Keratinocyte (primary cell): ENCODE results near the gene ESRRB. TPM values are rescaled to one million over a fixed set of nuclear protein-coding genes. Genes with fewer than 3 reads are reported as not detected.

Experiments used
- DNase-seq: peaks from one replicate; pipeline ENCODE4 v3.0.0-alpha.2; 2011; ENCODE audit warnings: low read depth, missing footprints, low spot score
- FAIRE-seq: peaks from 2 replicates; lab custom pipeline; 2011; peaks lifted over from hg19 to GRCh38; lab: Jason Lieb, UNC
- H2AFZ ChIP-seq: 2 replicates; pipeline ENCODE4 v1.6.0; 2012; ENCODE audit warnings: low read length, control low read depth, inconsistent platforms; ENCODE audit not compliant: control insufficient read depth
- H3K27ac ChIP-seq: 2 replicates; pipeline ENCODE4 v1.5.1; 2011; ENCODE audit warnings: low read length; ENCODE audit not compliant: control insufficient read depth, insufficient read depth
- H3K27me3 ChIP-seq: 3 replicates; pipeline ENCODE4 v1.6.0; 2011; ENCODE audit warnings: low read length; ENCODE audit not compliant: control insufficient read depth, insufficient read depth; ENCODE audit errors: extremely low read depth
- H3K36me3 ChIP-seq, 2 experiments: 2 replicates in 1 of 2; 3 replicates in 1 of 2; pipeline ENCODE4 v1.5.1; 2011; ENCODE audit warnings: low read length in 2 of 2, mild to moderate bottlenecking in 1 of 2; ENCODE audit not compliant: control insufficient read depth in 2 of 2, insufficient read depth in 2 of 2; ENCODE audit errors: extremely low read depth in 1 of 2
- H3K4me1 ChIP-seq: 3 replicates; pipeline ENCODE4 v1.5.1; 2011; ENCODE audit warnings: low read length; ENCODE audit not compliant: control insufficient read depth, insufficient read depth; ENCODE audit errors: extremely low read depth
- H3K4me2 ChIP-seq: 3 replicates; pipeline ENCODE4 v1.6.0; 2011; ENCODE audit warnings: low read depth, low read length; ENCODE audit not compliant: control insufficient read depth, insufficient read depth; ENCODE audit errors: extremely low read depth
- H3K4me3 ChIP-seq, 3 experiments: fragments of 200-600 bp in 1 of 3; sonication (generic) in 1 of 3; 2 replicates in 2 of 3; 3 replicates in 1 of 3; pipeline ENCODE4 v1.5.1; 2011 to 2016; ENCODE audit warnings: low read length in 3 of 3, mild to moderate bottlenecking in 3 of 3, control low read depth in 2 of 3, inconsistent platforms in 1 of 3, low read depth in 1 of 3, mixed read lengths in 1 of 3, mixed run types in 1 of 3, moderate library complexity in 1 of 3; ENCODE audit not compliant: control insufficient read depth in 2 of 3, insufficient read depth in 2 of 3; ENCODE audit errors: extremely low read depth in 1 of 3
- H3K79me2 ChIP-seq: 2 replicates; pipeline ENCODE4 v1.6.0; 2012; ENCODE audit warnings: low read length; ENCODE audit not compliant: control insufficient read depth, insufficient read depth
- H3K9ac ChIP-seq: 3 replicates; pipeline ENCODE4 v1.6.0; 2011; ENCODE audit warnings: low read length; ENCODE audit not compliant: control insufficient read depth, insufficient read depth; ENCODE audit errors: extremely low read depth
- H3K9me1 ChIP-seq: 3 replicates; pipeline ENCODE4 v1.6.0; 2011; ENCODE audit warnings: low read length; ENCODE audit not compliant: control insufficient read depth, insufficient read depth; ENCODE audit errors: extremely low read depth
- H3K9me3 ChIP-seq: 2 replicates; pipeline ENCODE4 v1.5.1; 2012; ENCODE audit warnings: low read depth, low read length; ENCODE audit not compliant: control insufficient read depth
- H4K20me1 ChIP-seq: 3 replicates; pipeline ENCODE4 v1.6.0; 2011; ENCODE audit warnings: low read length; ENCODE audit not compliant: control insufficient read depth, insufficient read depth; ENCODE audit errors: extremely low read depth
- CTCF ChIP-seq, 3 experiments: IDR thresholded peaks in 1 of 3; conservative IDR thresholded peaks in 1 of 3; optimal IDR thresholded peaks in 1 of 3; 2 replicates in 2 of 3; 3 replicates in 1 of 3; pipeline versions ENCODE3 to v1.5.1; 2011; ENCODE audit warnings: low read length in 3 of 3, mild to moderate bottlenecking in 3 of 3, moderate library complexity in 2 of 3, control low read depth in 1 of 3, inconsistent platforms in 1 of 3; ENCODE audit not compliant: insufficient read depth in 2 of 3; ENCODE audit errors: extremely low read depth in 1 of 3
- EZH2 ChIP-seq: IDR thresholded peaks from one replicate; pipeline ENCODE4 v1.6.1; 2012; ENCODE audit warnings: inconsistent platforms, mild to moderate bottlenecking, low read length, moderate library complexity
- dilution Hi-C: fragments of 300-500 bp; cut with MboI; formaldehyde crosslinking; loops from one replicate; pipeline ENCODE4 v1.7.0; 2020; ENCODE audit warnings: low sequenced_read_pairs; ENCODE audit not compliant: extremely low pct_ligation_motif_present
- polyA plus RNA-seq, 5 experiments: library from polyadenylated mRNA; depleted of rRNA in 3 of 5; stranded (reverse) in 3 of 5; stranded (forward) in 1 of 5; unstranded in 1 of 5; fragments of >200 nt; gene quantifications; 1 replicate in 1 of 5; 2 replicates in 3 of 5; 3 replicates in 1 of 5; pipeline versions ENCODE4 v1.2.1 to v1.2.3, GENCODE V29; 2011 to 2012; ENCODE audit warnings: missing spikeins in 2 of 5, low read depth in 1 of 5, low replicate concordance in 1 of 5

The ESRRB gene
- polyA plus RNA-seq, 1 donor (not counting 4 experiments of a cell fraction or from before 2014, with no cell fraction given), result 0.01 TPM

GRCh38 chr14:76550534-76550933 is 174.6 kb downstream of the ESRRB start:
- Histone ChIP-seq H3K9me1 (no peaks in the 10 kb centered on the region), H3K4me1 (peaks cover 42% of the 10 kb centered on the region), H3K27me3 (no peaks in the 10 kb centered on the region), H4K20me1 (no peaks in the 10 kb centered on the region), H3K27ac (peak overlapping the region; percentile 97), H3K4me2 (peak overlapping the region; percentile 90), H3K9me3 (no peaks in the 10 kb centered on the region), H3K9ac (peak overlapping the region; percentile 79), H3K79me2 (no peaks in the 10 kb centered on the region), H2AFZ (peak overlapping the region; percentile 58), H3K4me3 (no peak overlapping the region), H3K36me3 (no peaks in the 10 kb centered on the region)
- DNase-seq (peak; percentile 99), FAIRE-seq (peak; percentile 99)
- dilution Hi-C loops, result no loop called here
- TF ChIP-seq CTCF (optimal IDR thresholded peaks at IDR 0.05 in 1 of 3, IDR thresholded peaks at IDR 0.05 in 1 of 3, conservative IDR thresholded peaks at IDR 0.05 in 1 of 3; ENCODE audit: extremely low read depth in 1 of 3, insufficient read depth in 2 of 3, low read length in 3 of 3), result no peak
- no peak for TF ChIP-seq EZH2

- peak overlapping the region; percentile 79 for H3K9ac ChIP-seq
- H3K36me3 ChIP-seq, result no peaks in the 10 kb centered on the region
- peak overlapping the region; percentile 66 for H2AFZ ChIP-seq
- H3K27me3 ChIP-seq, result no peaks in the 10 kb centered on the region
- H3K27ac ChIP-seq, result peak overlapping the region; percentile 97
- peak overlapping the region; percentile 90 for H3K4me2 ChIP-seq
- peaks cover 37% of the 10 kb centered on the region for H3K4me1 ChIP-seq
- dilution Hi-C loops, result no loop called here
- FAIRE-seq (no peak), DNase-seq (no peak)
- no peaks in the 10 kb centered on the region for H4K20me1 ChIP-seq
- H3K9me3 ChIP-seq, result no peaks in the 10 kb centered on the region
- TF ChIP-seq EZH2, result no peak
- no peak for TF ChIP-seq CTCF (optimal IDR thresholded peaks at IDR 0.05 in 1 of 3, IDR thresholded peaks at IDR 0.05 in 1 of 3, conservative IDR thresholded peaks at IDR 0.05 in 1 of 3; ENCODE audit: extremely low read depth in 1 of 3, insufficient read depth in 2 of 3, low read length in 3 of 3)
- no peaks in the 10 kb centered on the region for H3K9me1 ChIP-seq
- no peaks in the 10 kb centered on the region for H3K79me2 ChIP-seq
- H3K4me3 ChIP-seq, result peak overlapping the region in 2 of 3 experiments; percentile 23 to 48
Measured at GRCh38 chr14:76551116-76551515, 175.2 kb downstream of the ESRRB start.

Other genes with a start within 250 kb of the ESRRB start
- gene GPATCH2L, start 224.2 kb upstream of the ESRRB start, polyA plus RNA-seq, result 19.0 to 31.2 TPM (median 28.8 TPM) in 3 replicates